Progenitor cell of endocrine pancreas (in vitro differentiated cells): ENCODE results near the gene TAS2R60. TPM values are rescaled to one million over a fixed set of nuclear protein-coding genes. Genes with fewer than 3 reads are reported as not detected.

Experiments used
- DNase-seq: peaks from one replicate; pipeline ENCODE4 v3.0.0; 2021; ENCODE audit warnings: low spot score; ENCODE audit not compliant: unreplicated experiment
- H3K27ac Mint-ChIP-seq: 2 replicates; pipeline ENCODE4 v1.8.0; 2021; ENCODE audit warnings: mild to moderate bottlenecking, moderate library complexity, mixed read lengths
- H3K27me3 Mint-ChIP-seq: 2 replicates; pipeline ENCODE4 v1.8.0; 2021; ENCODE audit warnings: mixed read lengths
- H3K36me3 Mint-ChIP-seq: 2 replicates; pipeline ENCODE4 v1.8.0; 2022; ENCODE audit warnings: mixed read lengths; ENCODE audit not compliant: insufficient read depth
- H3K4me1 Mint-ChIP-seq: 2 replicates; pipeline ENCODE4 v1.8.0; 2021; ENCODE audit warnings: low read depth, mixed read lengths
- H3K4me3 Mint-ChIP-seq: 2 replicates; pipeline ENCODE4 v1.8.0; 2021; ENCODE audit warnings: low read depth, mild to moderate bottlenecking, moderate library complexity, mixed read lengths
- H3K9me3 Mint-ChIP-seq: 2 replicates; pipeline ENCODE4 v1.8.0; 2021; ENCODE audit warnings: low read depth, mixed read lengths
- total RNA-seq: library from RNA; stranded (reverse); gene quantifications from 2 replicates; pipeline ENCODE4 v1.2.1, GENCODE V29; 2021
- TF ChIP-seq, protein P1 (sequence below): fragments of 200-600 bp; sonication (generic); IDR thresholded peaks from one replicate; pipeline ENCODE4 v1.5.0; 2021; ENCODE audit warnings: antibody characterized with exemption, mild to moderate bottlenecking; ENCODE audit not compliant: unreplicated experiment

TAS2R60 gene
- total RNA-seq, 1 donor from 2014 or later, result not detected

DNA sequence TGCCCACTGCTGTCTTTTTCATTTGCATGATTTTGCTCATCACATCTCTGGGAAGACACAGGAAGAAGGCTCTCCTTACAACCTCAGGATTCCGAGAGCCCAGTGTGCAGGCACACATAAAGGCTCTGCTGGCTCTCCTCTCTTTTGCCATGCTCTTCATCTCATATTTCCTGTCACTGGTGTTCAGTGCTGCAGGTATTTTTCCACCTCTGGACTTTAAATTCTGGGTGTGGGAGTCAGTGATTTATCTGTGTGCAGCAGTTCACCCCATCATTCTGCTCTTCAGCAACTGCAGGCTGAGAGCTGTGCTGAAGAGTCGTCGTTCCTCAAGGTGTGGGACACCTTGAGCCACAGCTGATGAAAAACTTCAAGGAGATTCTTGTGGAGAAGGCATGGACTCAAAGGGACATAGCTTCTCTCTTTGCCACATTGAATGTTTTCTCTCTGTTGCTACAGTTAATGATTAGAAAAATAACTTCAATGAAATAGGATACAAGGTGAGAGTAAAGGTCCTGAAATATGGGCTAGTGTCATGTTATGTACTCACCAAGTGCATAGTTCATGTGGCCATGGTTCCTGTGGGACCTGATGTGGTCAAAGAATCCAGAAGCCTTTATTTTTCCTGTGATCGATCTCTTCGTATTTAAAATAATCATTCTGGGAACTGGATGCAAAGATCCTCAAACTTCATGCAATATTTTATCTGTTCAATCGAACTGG, 970 bp downstream of the TAS2R60 start:
- H3K4me1 Mint-ChIP-seq, result no peaks in the 10 kb centered on the region
- no peak overlapping the region for H3K4me3 Mint-ChIP-seq
- no peaks in the 10 kb centered on the region for H3K36me3 Mint-ChIP-seq
- no peak for DNase-seq
- no peaks in the 10 kb centered on the region for H3K9me3 Mint-ChIP-seq
- no peak overlapping the region for H3K27ac Mint-ChIP-seq
- H3K27me3 Mint-ChIP-seq, result peaks cover 3% of the 10 kb centered on the region
- TF ChIP-seq, protein P1, sequence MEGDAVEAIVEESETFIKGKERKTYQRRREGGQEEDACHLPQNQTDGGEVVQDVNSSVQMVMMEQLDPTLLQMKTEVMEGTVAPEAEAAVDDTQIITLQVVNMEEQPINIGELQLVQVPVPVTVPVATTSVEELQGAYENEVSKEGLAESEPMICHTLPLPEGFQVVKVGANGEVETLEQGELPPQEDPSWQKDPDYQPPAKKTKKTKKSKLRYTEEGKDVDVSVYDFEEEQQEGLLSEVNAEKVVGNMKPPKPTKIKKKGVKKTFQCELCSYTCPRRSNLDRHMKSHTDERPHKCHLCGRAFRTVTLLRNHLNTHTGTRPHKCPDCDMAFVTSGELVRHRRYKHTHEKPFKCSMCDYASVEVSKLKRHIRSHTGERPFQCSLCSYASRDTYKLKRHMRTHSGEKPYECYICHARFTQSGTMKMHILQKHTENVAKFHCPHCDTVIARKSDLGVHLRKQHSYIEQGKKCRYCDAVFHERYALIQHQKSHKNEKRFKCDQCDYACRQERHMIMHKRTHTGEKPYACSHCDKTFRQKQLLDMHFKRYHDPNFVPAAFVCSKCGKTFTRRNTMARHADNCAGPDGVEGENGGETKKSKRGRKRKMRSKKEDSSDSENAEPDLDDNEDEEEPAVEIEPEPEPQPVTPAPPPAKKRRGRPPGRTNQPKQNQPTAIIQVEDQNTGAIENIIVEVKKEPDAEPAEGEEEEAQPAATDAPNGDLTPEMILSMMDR, result no peak

DNA sequence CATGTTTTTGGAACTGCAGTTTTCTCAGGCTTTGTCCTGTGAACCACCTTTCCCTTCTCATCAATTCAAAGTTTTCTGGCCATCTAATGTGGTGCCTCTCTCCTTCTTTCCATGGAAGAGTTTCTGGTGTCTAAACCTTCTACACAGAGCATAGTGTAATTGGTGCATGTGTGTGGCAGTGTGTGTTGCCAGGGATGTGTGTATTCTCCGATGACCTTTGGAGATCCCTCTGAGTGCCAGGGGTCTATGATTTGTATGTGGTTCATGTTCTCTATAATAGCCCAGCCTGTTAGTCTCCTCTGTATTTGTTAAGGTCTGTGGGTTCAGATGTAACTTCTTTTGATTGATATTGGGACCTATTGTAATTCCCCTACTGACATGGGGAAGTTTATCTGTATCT, 1.5 kb downstream of the TAS2R60 start:
- TF ChIP-seq, protein P1, result no peak
- Mint-ChIP-seq H3K9me3 (no peaks in the 10 kb centered on the region), H3K36me3 (no peaks in the 10 kb centered on the region)

DNA sequence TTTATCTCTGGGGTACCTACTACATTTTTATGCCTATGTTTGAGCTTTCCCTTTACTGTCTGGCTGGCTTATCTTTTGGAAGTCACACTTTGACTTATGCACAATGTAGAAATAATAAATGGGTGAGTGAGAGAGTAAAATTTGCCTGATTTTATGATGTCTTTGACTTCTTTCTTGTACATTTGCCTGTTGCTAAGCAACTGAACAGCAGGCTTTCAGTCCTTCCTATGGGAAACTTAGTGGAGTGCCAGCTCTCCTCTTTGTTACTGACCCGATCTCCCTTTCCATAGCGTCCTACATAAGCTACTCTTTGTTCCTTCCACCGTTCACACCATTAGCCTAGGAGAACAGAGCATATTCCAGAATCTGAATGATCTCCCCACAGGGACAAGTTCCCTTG, 4.2 kb downstream of the TAS2R60 start:
- H3K4me3 Mint-ChIP-seq, result no peak overlapping the region
- no peak for DNase-seq
- TF ChIP-seq, protein P1, result no peak
- H3K27me3 Mint-ChIP-seq, result no peaks in the 10 kb centered on the region
- no peaks in the 10 kb centered on the region for H3K4me1 Mint-ChIP-seq
- no peaks in the 10 kb centered on the region for H3K9me3 Mint-ChIP-seq
- no peaks in the 10 kb centered on the region for H3K36me3 Mint-ChIP-seq
- no peak overlapping the region for H3K27ac Mint-ChIP-seq

More for the DNA sequence above, 1.5 kb downstream of the TAS2R60 start:
- peaks cover 1% of the 10 kb centered on the region for H3K27me3 Mint-ChIP-seq
- H3K4me3 Mint-ChIP-seq, result no peak overlapping the region
- H3K4me1 Mint-ChIP-seq, result no peaks in the 10 kb centered on the region
- no peak for DNase-seq
- H3K27ac Mint-ChIP-seq, result no peak overlapping the region

DNA sequence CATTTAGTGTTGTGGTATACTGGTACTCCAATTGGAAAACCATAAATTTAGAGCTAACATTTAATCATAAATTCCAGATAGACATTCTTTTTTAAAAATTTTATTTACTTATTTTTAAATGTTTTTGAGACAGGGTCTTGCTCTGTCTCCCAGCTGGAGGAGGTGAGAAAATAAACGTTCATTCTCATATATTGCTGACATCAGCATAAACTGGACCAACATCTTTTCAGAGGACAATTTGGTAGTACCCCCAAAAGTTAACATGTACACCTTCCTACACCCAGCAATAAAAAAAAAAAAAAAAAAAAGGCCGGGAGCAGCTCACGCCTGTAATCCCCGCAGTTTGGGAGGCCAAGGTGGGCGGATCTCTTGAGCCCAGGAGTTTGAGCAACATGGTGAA, 5.2 kb downstream of the TAS2R60 start:
- no peaks in the 10 kb centered on the region for H3K36me3 Mint-ChIP-seq
- H3K27ac Mint-ChIP-seq, result no peak overlapping the region
- no peak overlapping the region for H3K4me3 Mint-ChIP-seq
- H3K9me3 Mint-ChIP-seq, result no peaks in the 10 kb centered on the region
- no peaks in the 10 kb centered on the region for H3K27me3 Mint-ChIP-seq
- DNase-seq, result no peak
- TF ChIP-seq, protein P1, result no peak
- no peaks in the 10 kb centered on the region for H3K4me1 Mint-ChIP-seq

DNA sequence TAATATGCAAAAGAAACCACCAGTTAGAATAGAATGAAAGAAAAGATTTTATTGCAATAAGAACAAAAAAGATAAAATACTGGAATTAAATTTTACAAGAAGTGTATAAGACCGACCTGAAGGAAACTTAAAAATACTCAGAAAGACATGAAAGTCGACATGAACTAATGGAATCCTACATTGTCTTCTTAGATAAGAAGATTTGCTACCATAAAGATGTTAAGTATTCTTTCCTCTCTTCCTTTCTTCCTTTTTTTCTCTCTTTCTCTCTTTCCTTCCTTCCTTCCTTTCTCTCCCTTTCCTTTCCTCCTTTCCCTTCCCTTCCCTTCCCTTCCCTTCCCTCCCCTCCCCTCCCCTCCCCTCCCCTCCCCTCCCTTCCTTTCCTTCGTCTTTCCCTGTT, 6.5 kb downstream of the TAS2R60 start:
- TF ChIP-seq, protein P1, result no peak
- Mint-ChIP-seq H3K27me3 (no peaks in the 10 kb centered on the region), H3K27ac (no peak overlapping the region), H3K36me3 (no peaks in the 10 kb centered on the region), H3K4me3 (no peak overlapping the region), H3K4me1 (no peaks in the 10 kb centered on the region), H3K9me3 (no peaks in the 10 kb centered on the region)
- DNase-seq, result no peak
